Mesothelial cell of epicardium (in vitro differentiated cells): ENCODE measurements around the gene NR1D2. TPM values are rescaled to one million over a fixed set of nuclear protein-coding genes. Genes with fewer than 3 reads are reported as not detected.
"Not testable (repeated sequence)": the region's sequence is repeated elsewhere in the genome, so short reads cannot be mapped to it uniquely, and the experiment has no call there.

Experiments
- DNase-seq, 2 experiments: peaks; one replicate each; pipeline ENCODE4 v3.0.0; 2021; ENCODE audit warnings: low spot score in 2 of 2; ENCODE audit not compliant: unreplicated experiment in 2 of 2
- H3K27ac Mint-ChIP-seq: 2 replicates; pipeline ENCODE4 v1.8.0; 2021; ENCODE audit warnings: mixed read lengths
- H3K27me3 Mint-ChIP-seq: 2 replicates; pipeline ENCODE4 v1.8.0; 2021; ENCODE audit warnings: low read depth, mixed read lengths
- H3K36me3 Mint-ChIP-seq: 2 replicates; pipeline ENCODE4 v1.8.0; 2021; ENCODE audit warnings: mixed read lengths
- H3K4me1 Mint-ChIP-seq: 2 replicates; pipeline ENCODE4 v1.8.0; 2021; ENCODE audit warnings: mixed read lengths
- H3K4me3 Mint-ChIP-seq: 2 replicates; pipeline ENCODE4 v1.8.0; 2021; ENCODE audit warnings: mild to moderate bottlenecking, moderate library complexity, mixed read lengths
- H3K9me3 Mint-ChIP-seq: 2 replicates; pipeline ENCODE4 v1.8.0; 2021; ENCODE audit warnings: mixed read lengths
- CTCF ChIP-seq: fragments of 200-600 bp; sonication (generic); IDR thresholded peaks from one replicate; pipeline ENCODE4 v1.5.0; 2021; ENCODE audit warnings: antibody characterized with exemption; ENCODE audit not compliant: unreplicated experiment
- total RNA-seq: library from RNA; stranded (reverse); gene quantifications from 3 replicates; pipeline ENCODE4 v1.2.1, GENCODE V29; 2021

Gene NR1D2
- total RNA-seq, 1 donor from 2014 or later, result 29.2 TPM

DNA sequence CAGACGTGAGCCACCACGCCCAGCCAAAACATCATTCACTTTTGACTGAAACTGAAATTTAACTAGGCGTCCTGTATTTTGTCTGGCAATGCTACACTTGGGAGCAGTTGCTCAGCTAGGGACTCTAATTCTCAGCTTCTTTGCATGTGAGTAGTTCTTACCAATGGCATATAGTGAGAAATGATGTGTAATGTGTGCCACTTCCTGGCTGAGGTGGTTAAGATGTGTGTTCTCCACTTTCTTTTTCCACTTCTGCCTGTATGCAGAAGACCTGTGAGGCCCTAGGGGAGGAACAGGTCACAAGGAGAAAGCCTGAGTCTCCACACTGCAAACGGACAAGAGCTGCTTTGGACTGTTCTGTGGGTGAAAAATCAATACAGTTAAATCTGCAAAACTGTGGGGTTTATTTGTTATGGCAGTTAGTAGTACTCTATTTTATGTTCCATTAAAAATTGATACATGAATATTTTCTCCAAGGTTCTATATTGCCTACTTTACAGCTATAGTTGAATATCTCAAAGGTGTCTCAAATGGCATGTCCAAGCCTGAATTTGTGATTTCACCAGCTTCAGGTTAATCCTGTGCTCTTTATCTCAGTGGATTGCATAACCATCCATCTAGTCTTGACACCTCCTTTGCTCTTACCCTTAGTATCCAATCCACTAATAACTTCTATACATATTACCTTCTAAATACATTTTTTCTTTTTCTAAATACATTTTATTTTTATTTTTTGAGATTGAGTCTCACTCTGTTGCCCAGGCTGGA lies 59.3 kb downstream of the NR1D2 start:
- peaks cover 1% of the 10 kb centered on the region for H3K27me3 Mint-ChIP-seq
- no peak overlapping the region for H3K4me3 Mint-ChIP-seq
- TF ChIP-seq CTCF, result no peak
- no peak overlapping the region for H3K27ac Mint-ChIP-seq
- DNase-seq, result no peak
- no peaks in the 10 kb centered on the region for H3K4me1 Mint-ChIP-seq
- H3K36me3 Mint-ChIP-seq, result no peaks in the 10 kb centered on the region
- H3K9me3 Mint-ChIP-seq, result peaks cover 6% of the 10 kb centered on the region

DNA sequence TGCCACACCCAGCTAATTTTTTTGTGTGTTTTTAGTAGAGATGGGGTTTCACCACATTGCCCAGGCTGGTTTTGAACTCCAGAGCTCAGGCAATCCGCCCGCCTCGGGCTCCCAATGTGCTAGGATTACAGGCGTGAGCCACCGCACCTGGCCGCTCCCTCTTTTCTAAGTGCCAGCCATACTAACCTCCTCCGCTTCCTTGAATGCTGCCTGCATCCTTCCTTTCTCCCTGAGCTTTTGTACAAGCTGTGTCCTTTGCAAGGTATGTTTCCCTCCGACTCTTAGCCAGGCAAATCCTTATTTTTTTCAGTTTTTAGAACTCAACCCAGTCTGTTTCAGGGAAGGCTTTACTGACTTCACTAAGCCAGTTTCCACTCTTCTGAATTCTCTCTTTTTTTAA lies 60.6 kb downstream of the NR1D2 start:
- Mint-ChIP-seq H3K27me3 (peaks cover 1% of the 10 kb centered on the region), H3K27ac (no peak overlapping the region), H3K36me3 (no peaks in the 10 kb centered on the region), H3K4me3 (no peak overlapping the region), H3K4me1 (no peaks in the 10 kb centered on the region), H3K9me3 (peaks cover 6% of the 10 kb centered on the region)
- DNase-seq, result no peak
- TF ChIP-seq CTCF, result no peak

GRCh38 chr3:24010834-24011233 lies 65.7 kb downstream of the NR1D2 start:
- H3K9me3 Mint-ChIP-seq, H3K4me1 Mint-ChIP-seq, H3K27ac Mint-ChIP-seq, H3K4me3 Mint-ChIP-seq, H3K36me3 Mint-ChIP-seq, H3K27me3 Mint-ChIP-seq, DNase-seq: not testable (repeated sequence)

GRCh38 chr3:24012589-24013269 lies 67.6 kb downstream of the NR1D2 start:
- no peaks in the 10 kb centered on the region for H3K36me3 Mint-ChIP-seq
- H3K4me3 Mint-ChIP-seq, result no peak overlapping the region
- TF ChIP-seq CTCF, result no peak
- no peak for DNase-seq
- H3K27me3 Mint-ChIP-seq, result no peaks in the 10 kb centered on the region
- peaks cover 2% of the 10 kb centered on the region for H3K9me3 Mint-ChIP-seq
- H3K4me1 Mint-ChIP-seq, result no peaks in the 10 kb centered on the region
- no peak overlapping the region for H3K27ac Mint-ChIP-seq

DNA sequence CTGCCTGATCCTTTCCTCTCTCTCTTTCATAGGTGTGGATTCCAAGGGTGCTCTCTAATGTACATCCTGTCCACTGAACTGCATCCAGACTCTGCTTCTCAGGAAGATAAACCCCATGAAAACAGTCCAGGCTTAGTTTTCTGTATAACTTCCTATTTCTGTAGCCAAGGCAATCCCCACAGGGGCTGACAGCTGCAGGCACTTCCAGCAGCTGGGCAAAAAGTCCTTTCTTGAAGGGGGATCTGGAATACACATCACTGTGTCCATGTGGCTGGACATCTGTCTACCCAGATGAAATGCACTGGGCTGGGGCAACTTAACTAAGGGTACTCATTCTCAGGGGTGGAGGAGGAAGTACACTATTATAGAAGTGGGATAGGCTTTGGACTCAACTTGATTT lies 72.2 kb downstream of the NR1D2 start:
- H3K4me3 Mint-ChIP-seq, result no peak overlapping the region
- no peak for TF ChIP-seq CTCF
- H3K27me3 Mint-ChIP-seq, result no peaks in the 10 kb centered on the region
- H3K36me3 Mint-ChIP-seq, result no peaks in the 10 kb centered on the region
- no peaks in the 10 kb centered on the region for H3K9me3 Mint-ChIP-seq
- no peak overlapping the region for H3K27ac Mint-ChIP-seq
- no peaks in the 10 kb centered on the region for H3K4me1 Mint-ChIP-seq
- no peak for DNase-seq

DNA sequence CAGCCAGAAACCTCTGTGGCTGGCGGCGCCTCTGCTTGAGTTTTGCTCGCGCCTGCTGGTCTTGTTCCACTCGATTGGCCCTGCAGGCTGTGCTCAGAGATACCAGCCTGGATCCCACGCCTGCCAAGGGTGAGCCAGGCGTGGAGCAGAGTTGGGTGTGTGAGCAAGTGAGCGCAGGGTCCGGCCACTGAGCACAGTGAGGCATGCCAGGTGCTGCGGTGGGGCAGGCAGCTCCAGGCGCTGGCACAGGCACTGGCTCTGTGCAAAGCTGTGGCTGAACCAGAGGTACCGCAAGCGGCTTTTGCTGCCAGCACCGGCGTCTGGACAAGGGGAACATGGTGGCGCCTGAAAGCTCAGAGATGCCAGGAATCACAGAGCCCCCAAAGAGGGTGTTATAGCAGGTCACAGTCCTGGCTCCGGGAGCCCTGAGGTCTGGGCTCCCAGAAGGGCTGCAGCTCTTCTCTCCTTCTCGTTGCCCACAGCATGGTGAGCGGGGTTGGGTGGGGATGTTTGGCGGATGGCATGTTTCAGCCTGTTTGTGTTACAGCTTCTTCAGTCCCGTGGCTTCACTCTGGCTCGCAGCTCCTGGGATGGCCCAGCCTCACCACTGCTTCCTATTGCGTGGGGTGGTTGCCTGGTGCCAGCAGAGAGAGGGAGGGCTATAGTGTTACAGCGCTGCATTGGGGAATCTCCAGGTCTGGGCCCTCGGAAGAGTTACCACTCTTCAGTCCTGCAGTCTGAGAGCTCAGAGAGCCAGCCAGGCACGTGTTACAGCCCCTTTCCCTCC lies 73.9 kb downstream of the NR1D2 start:
- H3K27me3 Mint-ChIP-seq, result no peaks in the 10 kb centered on the region
- no peak for TF ChIP-seq CTCF
- no peak overlapping the region for H3K27ac Mint-ChIP-seq
- H3K4me1 Mint-ChIP-seq, result no peaks in the 10 kb centered on the region
- H3K9me3 Mint-ChIP-seq, result no peaks in the 10 kb centered on the region
- DNase-seq, result no peak
- no peak overlapping the region for H3K4me3 Mint-ChIP-seq
- H3K36me3 Mint-ChIP-seq, result no peaks in the 10 kb centered on the region
